Measurements from ENCODE around the gene CAMK4.

Gene CAMK4
- 203 to 362 (median 276) reads per million in 4 donors for total RNA-seq

DNA sequence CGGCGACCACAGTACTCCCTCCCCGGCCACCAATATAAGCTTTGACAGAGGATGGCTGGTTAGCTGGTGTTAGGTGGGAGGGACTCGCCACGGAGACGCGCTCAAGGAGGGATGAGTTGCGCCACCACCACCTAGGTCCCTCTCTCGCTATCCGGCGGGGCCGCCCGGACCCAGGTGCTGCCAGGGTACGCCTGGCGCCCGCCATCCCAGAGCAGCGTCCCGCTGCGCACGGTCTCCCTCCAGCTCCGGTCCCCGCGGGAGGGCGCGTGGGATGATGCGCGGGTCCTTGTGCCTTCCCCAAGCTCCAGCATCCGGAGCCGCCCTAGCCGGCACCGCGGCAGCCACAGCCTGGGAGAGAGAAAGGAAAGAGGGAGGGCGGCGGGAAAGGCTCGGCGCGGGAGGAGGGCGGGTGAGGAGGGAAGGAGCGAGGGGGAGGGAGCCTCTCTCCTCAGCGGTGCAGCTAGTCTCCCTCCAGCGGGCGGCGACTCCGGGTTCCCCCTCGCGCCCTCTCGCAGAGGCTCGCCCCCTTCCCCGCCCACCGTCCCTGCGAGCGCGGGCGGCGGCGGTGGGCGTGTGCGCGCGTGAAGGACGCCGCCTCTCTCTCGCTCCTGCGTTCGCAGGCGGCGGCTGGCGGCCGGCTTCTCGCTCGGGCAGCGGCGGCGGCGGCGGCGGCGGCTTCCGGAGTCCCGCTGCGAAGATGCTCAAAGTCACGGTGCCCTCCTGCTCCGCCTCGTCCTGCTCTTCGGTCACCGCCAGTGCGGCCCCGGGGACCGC is at the start of gene CAMK4:
Gene CAMK4, plus strand, starts transcription at position 598 of the 774 bp plus-strand sequence. Its CDS starts 100 bp downstream, at position 698.
- DNase-seq: peak; percentile 74 to 86 (median 78)

- DNase-seq: no peak
These were observed 41.1 kb upstream of the CAMK4 start for GRCh38 chr5:111183064-111183463.

DNA sequence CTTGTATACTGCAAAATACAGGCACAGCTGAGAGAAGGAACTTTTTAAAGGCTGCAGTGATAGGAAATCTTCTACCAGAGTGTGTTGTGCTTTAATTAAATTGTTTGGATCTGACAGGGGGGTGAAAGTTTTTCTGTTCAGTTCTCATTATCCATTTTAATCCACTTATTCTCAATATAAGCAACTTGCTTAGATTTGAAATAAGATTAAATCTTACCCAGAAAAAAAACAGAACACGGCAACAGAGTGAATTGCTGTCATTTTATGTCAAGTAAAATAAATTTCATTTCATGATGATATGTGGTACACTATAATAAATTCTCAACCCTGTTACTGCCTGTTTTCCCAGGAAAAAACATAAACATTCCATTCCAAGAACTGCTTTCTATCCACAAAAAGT is 37.1 kb upstream of the CAMK4 start:
- no peak for DNase-seq

DNA sequence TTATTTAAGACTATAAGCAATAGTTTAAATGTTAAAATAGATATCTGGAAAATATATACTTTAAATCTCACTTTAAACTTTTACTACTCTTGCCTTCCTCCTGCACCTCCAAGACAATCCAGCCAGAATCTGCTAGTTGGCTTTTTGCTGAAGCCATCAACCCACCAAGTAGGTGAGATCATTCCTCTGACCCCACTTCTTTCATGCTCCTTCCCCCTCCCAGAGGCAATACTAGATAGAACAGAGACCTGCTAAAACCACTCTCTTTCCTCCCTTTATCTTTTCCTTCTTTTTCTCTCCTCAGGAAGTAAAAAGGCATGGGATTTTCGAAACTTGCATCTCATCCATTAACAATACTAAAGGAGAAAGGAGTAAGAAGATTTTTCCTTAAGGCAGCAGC is 30.1 kb upstream of the CAMK4 start:
- DNase-seq: no peak

DNA sequence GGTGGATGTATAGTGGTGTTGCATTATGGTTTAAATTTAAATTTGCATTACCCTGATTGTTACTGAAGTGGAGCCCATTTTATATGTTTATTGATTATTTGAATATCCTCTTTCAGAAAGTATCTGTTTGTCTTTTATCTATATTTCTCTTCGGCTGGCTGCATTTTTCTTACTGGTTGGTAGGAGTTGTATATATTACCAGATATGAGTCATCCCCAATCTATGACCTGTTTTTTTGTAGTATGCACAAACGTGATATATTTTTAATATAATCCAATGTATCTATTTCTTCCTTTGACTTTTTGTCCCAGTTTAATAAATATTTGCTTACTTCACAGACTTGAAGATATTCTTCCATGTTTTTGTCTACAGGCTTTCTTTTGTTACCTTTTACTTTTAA is 29.3 kb upstream of the CAMK4 start:
- no peak for DNase-seq

DNA sequence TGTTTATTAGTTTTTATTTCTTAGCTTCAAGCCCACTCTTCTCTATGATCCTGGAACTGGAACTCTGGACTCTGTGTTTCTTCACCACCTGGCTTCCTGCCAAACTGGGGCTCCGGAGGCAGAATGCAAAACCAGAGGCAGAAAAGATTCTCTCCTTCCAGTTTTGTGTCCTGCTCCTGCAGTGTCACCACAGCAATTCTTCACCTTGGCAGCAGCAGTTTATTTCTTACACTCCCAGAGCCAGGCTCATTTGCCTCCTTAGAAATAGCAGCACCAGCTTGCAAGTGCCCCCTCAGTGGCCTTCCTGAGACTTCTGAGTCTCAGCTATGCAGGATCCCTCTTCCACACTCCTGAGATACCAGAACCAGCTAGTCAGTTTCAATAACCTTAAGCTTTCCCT is 26.7 kb upstream of the CAMK4 start:
- no peak for DNase-seq

GRCh38 chr5:111198281-111198966 is 25.8 kb upstream of the CAMK4 start:
- DNase-seq: no peak

GRCh38 chr5:111200828-111201227 is 23.4 kb upstream of the CAMK4 start:
- DNase-seq: no peak

DNA sequence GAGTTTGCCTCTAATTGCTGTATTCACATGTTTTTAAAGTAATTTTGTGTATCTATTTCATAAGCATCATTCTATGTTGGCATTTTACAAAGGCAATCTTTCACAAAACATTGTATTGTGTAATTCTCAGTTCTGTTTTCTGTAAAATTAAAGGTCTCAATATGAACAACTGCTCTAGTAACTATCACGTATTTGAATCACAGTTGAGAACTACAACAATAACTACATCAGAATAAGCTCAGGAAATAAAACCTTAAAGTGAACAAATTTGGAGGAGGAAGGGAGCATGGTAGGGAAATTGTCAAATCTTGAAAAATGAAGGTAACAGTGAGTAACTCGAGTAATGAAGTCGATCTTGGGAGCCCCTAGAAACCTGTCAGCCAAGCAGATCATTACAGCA is 22.5 kb upstream of the CAMK4 start:
- no peak for DNase-seq

DNA sequence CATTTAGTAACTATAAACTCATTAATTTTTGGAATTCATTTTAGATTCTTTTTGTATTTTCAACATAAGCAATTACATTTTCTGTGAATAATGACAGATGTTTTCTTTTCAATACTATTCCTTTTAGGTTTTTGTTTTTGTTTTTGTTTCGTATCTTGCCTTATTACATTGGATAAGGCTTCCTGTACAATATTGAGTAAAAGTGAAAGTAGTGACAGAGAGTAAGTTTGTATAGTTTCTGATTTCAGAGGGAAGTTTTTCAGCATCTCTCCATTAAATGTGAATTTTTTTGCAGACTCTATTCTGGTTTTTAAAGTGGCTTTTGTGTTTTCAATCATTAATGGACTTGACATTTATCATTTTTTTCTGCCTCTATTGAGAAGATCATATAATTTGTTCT is 12.8 kb upstream of the CAMK4 start:
- DNase-seq: peak in 1 of 5 donors; percentile 27

GRCh38 chr5:111214052-111214742 is 10.0 kb upstream of the CAMK4 start:
- no peak for DNase-seq

DNA sequence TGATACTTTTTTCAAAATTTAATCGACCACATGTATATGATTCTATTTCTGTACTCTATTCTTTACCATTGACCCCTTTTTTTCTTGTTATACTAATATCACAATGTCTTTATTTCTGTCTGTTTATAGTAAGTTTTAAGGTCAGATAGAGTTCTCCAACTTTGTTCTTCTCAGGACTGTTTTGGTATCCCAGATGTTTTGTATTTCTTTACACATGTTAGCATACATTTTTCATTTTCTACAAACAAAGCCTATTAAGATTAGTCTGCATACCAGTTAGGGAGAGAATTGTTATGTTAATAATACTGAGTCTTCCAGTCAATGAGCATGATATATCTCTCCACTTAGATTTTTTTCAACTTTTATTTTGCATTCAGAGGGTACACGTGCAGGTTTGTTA is 8.2 kb upstream of the CAMK4 start:
- DNase-seq: no peak

DNA sequence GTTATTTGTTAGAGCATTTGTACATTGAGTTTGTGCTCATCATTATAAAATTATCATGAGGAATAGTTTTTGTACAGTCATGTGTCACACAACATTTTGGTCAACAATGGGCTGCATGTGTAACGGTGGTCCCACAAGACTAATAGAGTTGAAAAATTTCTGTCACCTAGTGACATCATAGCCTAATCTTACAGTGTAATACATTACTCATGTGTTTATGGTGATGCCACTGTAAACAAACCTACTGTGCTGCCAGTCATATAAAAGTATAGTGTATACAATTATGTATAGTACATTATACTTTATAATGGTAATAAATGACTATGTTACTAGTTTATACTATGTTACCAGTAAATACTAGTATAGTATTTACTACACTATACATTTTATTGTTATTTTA is 3.0 kb upstream of the CAMK4 start:
- no peak for DNase-seq

- DNase-seq: no peak
These were observed 940 bp upstream of the CAMK4 start for GRCh38 chr5:111223101-111223786.

GRCh38 chr5:111224561-111225345 is 569 bp downstream of the CAMK4 start:
- DNase-seq: no peak

DNA sequence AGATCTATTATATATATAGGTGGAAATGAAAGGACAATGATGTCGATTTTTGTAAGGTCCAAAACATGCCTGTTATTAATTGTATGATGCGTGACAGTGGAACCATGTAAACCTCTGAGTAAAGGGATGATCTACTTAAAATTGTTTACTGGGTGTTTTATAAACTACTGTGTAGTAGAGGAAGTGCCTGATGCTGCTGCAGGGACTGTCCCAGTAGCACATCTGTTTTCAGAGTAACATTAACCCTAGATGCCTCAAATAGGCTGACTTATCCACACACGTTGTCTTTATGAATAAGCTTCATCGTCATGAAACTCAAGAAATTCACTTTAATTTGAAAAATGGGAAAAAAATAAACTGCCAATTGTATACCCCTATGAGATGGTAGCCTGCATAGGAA is 1.7 kb downstream of the CAMK4 start:
- DNase-seq: peak in 1 of 5 donors; percentile 45

- no peak for DNase-seq
These were observed 2.4 kb downstream of the CAMK4 start for GRCh38 chr5:111226556-111226955.

- no peak for DNase-seq
These were observed 3.1 kb downstream of the CAMK4 start for GRCh38 chr5:111227226-111227782.

GRCh38 chr5:111227801-111228200 is 3.6 kb downstream of the CAMK4 start:
- peak in 1 of 5 donors; percentile 14 for DNase-seq

- DNase-seq: no peak
These were observed 4.5 kb downstream of the CAMK4 start for GRCh38 chr5:111228520-111229220.

DNA sequence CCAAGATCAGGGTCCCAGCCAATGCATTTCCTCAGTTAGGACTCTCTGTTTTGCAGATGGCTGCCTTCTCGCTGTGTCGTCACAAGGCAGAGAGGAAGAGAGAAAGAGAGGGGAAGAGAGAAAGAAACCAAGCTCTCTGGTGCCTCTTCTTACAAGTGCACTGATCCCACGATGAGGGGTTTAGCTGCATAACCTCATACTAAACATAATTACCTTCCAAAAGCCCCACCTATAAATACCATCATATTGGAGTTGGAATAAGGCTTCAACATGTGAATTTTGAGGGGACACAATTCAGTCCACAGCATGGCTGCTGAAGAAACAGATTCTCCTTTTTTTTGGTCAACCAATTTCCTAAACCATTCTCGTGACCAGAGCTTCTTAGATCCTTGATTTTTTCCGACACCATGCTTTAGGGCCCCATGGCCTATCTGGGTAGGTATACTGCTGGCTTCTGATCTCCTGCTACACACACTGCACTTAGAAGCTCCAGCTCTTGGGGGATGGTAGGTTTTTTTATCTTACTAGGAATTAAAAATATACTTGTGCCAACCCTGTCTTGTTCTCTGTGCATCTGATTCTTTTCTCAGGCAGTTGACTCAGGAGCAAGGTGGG is 5.1 kb downstream of the CAMK4 start:
- DNase-seq: peak in 1 of 5 donors; percentile 36

All from T-helper 1 cell (primary cell).